B cell (primary cell): ENCODE results near the gene WDR53. TPM values are rescaled to one million over a fixed set of nuclear protein-coding genes. Genes with fewer than 3 reads are reported as not detected.

Source experiments
- ATAC-seq: fragments of 200-7000 bp; cut with Tn5 transposase; one replicate; pipeline ENCODE4 v1.10.0; 2021; ENCODE audit warnings: low read depth, mild to moderate bottlenecking, moderate number of reproducible peaks, moderate library complexity
- CTCF ChIA-PET: fragments of 350-600 bp; sonication (Branson Sonifier 250); formaldehyde crosslinking; loops from one replicate; lab custom pipeline; 2021; ENCODE audit warnings: antibody characterized with exemption, inconsistent platforms; lab: Charles Lee
- POLR2A ChIA-PET: fragments of 350-600 bp; sonication (Branson Sonifier 250); formaldehyde crosslinking; loops from one replicate; lab custom pipeline; 2021; ENCODE audit warnings: antibody characterized with exemption; lab: Charles Lee
- DNase-seq: peaks from one replicate; pipeline ENCODE4 v3.0.0; 2013
- H2AFZ ChIP-seq: 2 replicates; pipeline ENCODE4 v1.6.1; 2012; ENCODE audit warnings: mild to moderate bottlenecking, low read depth, low read length; ENCODE audit not compliant: insufficient read depth, poor library complexity, severe bottlenecking
- H3K27ac ChIP-seq, 2 donors: 1 replicate in 1 of 2; 2 replicates in 1 of 2; pipeline ENCODE4 v1.5.1; 2012 to 2013; ENCODE audit warnings: low read length in 2 of 2, mild to moderate bottlenecking in 2 of 2, moderate library complexity in 1 of 2
- H3K27me3 ChIP-seq, 4 experiments: fragments of 200-600 bp in 1 of 4; sonication (generic) in 1 of 4; replicated peaks in 1 of 4; 1 replicate in 2 of 4; 2 replicates in 2 of 4; pipeline versions ENCODE4 v1.6.1 to v1.7.0; 2013 to 2016; ENCODE audit warnings: low read length in 3 of 4, mild to moderate bottlenecking in 2 of 4, mixed read lengths in 1 of 4, moderate library complexity in 1 of 4; ENCODE audit not compliant: insufficient read depth in 4 of 4, control insufficient read depth in 3 of 4; ENCODE audit errors: control extremely low read depth in 1 of 4
- H3K36me3 ChIP-seq, 2 experiments: replicated peaks in 1 of 2; 1 replicate in 1 of 2; 2 replicates in 1 of 2; pipeline versions ENCODE4 v1.6.1 to v1.7.1; 2013; ENCODE audit warnings: low read length in 1 of 2; ENCODE audit not compliant: insufficient read depth in 2 of 2, control insufficient read depth in 1 of 2; ENCODE audit errors: control extremely low read depth in 1 of 2, extremely low read depth in 1 of 2
- H3K4me1 ChIP-seq, 2 donors: fragments of 200-600 bp in 1 of 2; sonication (generic) in 1 of 2; 1 replicate in 1 of 2; 2 replicates in 1 of 2; pipeline versions ENCODE4 v1.5.1 to v1.6.1; 2013 to 2017; ENCODE audit warnings: low read length in 2 of 2; ENCODE audit not compliant: control insufficient read depth in 2 of 2, insufficient read depth in 2 of 2
- H3K4me2 ChIP-seq: replicated peaks from 2 replicates; pipeline ENCODE3; 2012; ENCODE audit warnings: mild to moderate bottlenecking, low read depth, low read length; ENCODE audit not compliant: poor library complexity, severe bottlenecking
- H3K4me3 ChIP-seq, 5 experiments: fragments of 200-600 bp in 1 of 5; sonication (generic) in 1 of 5; 1 replicate in 3 of 5; 2 replicates in 2 of 5; pipeline versions ENCODE4 v1.5.1 to v1.7.0; 2011 to 2016; ENCODE audit warnings: low read length in 4 of 5, mild to moderate bottlenecking in 4 of 5, low read depth in 2 of 5, control low read depth in 1 of 5, moderate library complexity in 1 of 5; ENCODE audit not compliant: insufficient read depth in 1 of 5; ENCODE audit errors: control extremely low read depth in 1 of 5, extremely low read depth in 1 of 5
- H3K79me2 ChIP-seq: fragments of 200-600 bp; sonication (generic); one replicate; pipeline ENCODE4 v1.6.0; 2016; ENCODE audit warnings: low read length; ENCODE audit not compliant: control insufficient read depth, insufficient read depth
- H3K9ac ChIP-seq: fragments of 200-600 bp; sonication (generic); 2 replicates; pipeline ENCODE4 v1.6.1; 2017; ENCODE audit warnings: mild to moderate bottlenecking, low read length, moderate library complexity
- H3K9me3 ChIP-seq, 3 donors: one replicate each; pipeline versions ENCODE4 v1.6.1 to v1.7.1; 2013; ENCODE audit warnings: low read length in 2 of 3; ENCODE audit not compliant: control insufficient read depth in 2 of 3, insufficient read depth in 1 of 3; ENCODE audit errors: control extremely low read depth in 1 of 3
- H4K20me1 ChIP-seq: 2 replicates; pipeline ENCODE4 v1.6.0; 2012; ENCODE audit warnings: mild to moderate bottlenecking, low read length; ENCODE audit not compliant: insufficient read depth, control insufficient read depth, poor library complexity, severe bottlenecking
- H3K27ac Mint-ChIP-seq: one replicate; pipeline ENCODE4 v1.8.0; 2021; ENCODE audit warnings: mixed read lengths
- H3K27me3 Mint-ChIP-seq: one replicate; pipeline ENCODE4 v1.8.0; 2021; ENCODE audit warnings: mixed read lengths
- H3K4me1 Mint-ChIP-seq: one replicate; pipeline ENCODE4 v1.8.0; 2021; ENCODE audit warnings: mixed read lengths
- H3K4me3 Mint-ChIP-seq: one replicate; pipeline ENCODE4 v1.8.0; 2021; ENCODE audit warnings: mixed read lengths
- H3K9me3 Mint-ChIP-seq: one replicate; pipeline ENCODE4 v1.8.0; 2022; ENCODE audit warnings: mixed read lengths; ENCODE audit not compliant: insufficient read depth
- EZH2 ChIP-seq: IDR thresholded peaks from 2 replicates; pipeline ENCODE4 v1.6.1; 2012; ENCODE audit warnings: borderline replicate concordance, low read depth, mild to moderate bottlenecking, moderate library complexity, low read length; ENCODE audit not compliant: insufficient read depth, poor library complexity, severe bottlenecking
- WGBS: methylation state at CpG from one replicate; pipeline ENCODE4 v1.1.5; 2013; ENCODE audit warnings: missing lambda C conversion rate; ENCODE audit not compliant: insufficient coverage; 5-methylcytosine and 5-hydroxymethylcytosine counted together
- intact Hi-C: fragments of 100-400 bp; cut with micrococcal nuclease; formaldehyde crosslinking; loops from one replicate; pipeline ENCODE4 v1.10.0; 2022
- polyA plus RNA-seq: library from polyadenylated mRNA; depleted of rRNA; stranded (reverse); fragments of >200 nt; gene quantifications from 2 replicates; pipeline ENCODE4 v1.2.3, GENCODE V29; 2012
- total RNA-seq, 2 donors: library from RNA; stranded (reverse); fragments of 120-200 nt in 1 of 2; gene quantifications; 1 replicate in 1 of 2; 2 replicates in 1 of 2; pipeline versions ENCODE4 v1.2.3 to v1.2.4, GENCODE V29; 2013 to 2022
- TF ChIP-seq, protein P1 (sequence below): fragments of 200-600 bp; IDR thresholded peaks from one replicate; pipeline ENCODE4 v1.8.0; 2022; ENCODE audit warnings: antibody characterized with exemption, mild to moderate bottlenecking

WDR53 gene
- total and polyA plus RNA-seq, 2 donors (not counting 1 experiment from before 2014, with no cell fraction given), result 8.2 to 18.2 TPM

DNA sequence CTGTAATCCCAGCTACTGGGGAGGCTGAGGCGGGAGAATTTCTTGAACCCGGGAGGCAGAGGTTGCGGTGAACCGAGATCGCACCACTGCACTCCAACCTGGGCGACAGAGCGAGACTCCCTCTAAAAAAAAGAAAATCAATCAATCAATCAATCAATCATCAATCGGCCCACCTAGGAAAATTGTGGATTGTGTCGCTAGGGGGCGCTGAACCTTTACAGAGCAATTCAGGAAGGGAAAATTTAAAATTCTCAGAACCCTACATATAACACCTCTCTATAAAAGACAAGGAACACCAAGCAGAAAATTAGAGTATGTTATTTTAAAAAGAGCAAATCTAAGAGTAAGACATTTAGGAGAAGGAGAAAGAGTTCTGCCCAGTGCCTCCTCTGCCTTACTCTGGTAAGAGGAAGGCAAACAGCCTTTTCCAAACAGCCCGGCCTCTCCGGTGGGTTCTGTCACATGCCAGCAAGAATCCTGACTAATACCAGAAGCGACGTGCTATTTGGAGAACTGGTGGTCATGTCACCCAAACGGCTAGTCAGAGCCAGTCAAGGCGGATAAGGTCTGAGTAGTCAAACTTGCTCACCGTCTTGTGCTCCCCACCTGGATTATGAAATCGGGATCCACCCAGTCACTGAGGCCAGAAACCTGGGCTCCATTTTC is 30.9 kb downstream of the WDR53 start:
- Mint-ChIP-seq H3K4me3 (no peak overlapping the region), H3K27ac (no peak overlapping the region), H3K4me1 (no peaks in the 10 kb centered on the region), H3K9me3 (no peaks in the 10 kb centered on the region), H3K27me3 (peaks cover 4% of the 10 kb centered on the region)
- CTCF ChIA-PET, result interaction anchor here (0.6 to 3.0 kb wide), 7 partner anchors 9 to 434 kb away, joined by 3 to 9 read pairs (median 4); no protein-coding TSS in a partner anchor
- H3K27ac ChIP-seq, result no peak overlapping the region
- no peak overlapping the region for H3K9ac ChIP-seq
- H4K20me1 ChIP-seq, result no peaks in the 10 kb centered on the region
- DNase-seq (peak; percentile 69), ATAC-seq (no peak)
- intact Hi-C loops, result loop anchor here (1.0 kb wide), 1 partner anchor 31 kb away; the partner anchor contains the start of genes FBXO45 and WDR53
- H3K4me1 ChIP-seq, result no peaks in the 10 kb centered on the region
- no peaks in the 10 kb centered on the region for H3K27me3 ChIP-seq
- no peak for TF ChIP-seq EZH2
- TF ChIP-seq, protein P1, sequence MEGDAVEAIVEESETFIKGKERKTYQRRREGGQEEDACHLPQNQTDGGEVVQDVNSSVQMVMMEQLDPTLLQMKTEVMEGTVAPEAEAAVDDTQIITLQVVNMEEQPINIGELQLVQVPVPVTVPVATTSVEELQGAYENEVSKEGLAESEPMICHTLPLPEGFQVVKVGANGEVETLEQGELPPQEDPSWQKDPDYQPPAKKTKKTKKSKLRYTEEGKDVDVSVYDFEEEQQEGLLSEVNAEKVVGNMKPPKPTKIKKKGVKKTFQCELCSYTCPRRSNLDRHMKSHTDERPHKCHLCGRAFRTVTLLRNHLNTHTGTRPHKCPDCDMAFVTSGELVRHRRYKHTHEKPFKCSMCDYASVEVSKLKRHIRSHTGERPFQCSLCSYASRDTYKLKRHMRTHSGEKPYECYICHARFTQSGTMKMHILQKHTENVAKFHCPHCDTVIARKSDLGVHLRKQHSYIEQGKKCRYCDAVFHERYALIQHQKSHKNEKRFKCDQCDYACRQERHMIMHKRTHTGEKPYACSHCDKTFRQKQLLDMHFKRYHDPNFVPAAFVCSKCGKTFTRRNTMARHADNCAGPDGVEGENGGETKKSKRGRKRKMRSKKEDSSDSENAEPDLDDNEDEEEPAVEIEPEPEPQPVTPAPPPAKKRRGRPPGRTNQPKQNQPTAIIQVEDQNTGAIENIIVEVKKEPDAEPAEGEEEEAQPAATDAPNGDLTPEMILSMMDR, result peak; percentile 86
- no peak overlapping the region for H3K4me2 ChIP-seq
- WGBS, result 69% methylated on average over 13 of the region's 18 CpGs
- POLR2A ChIA-PET, result no interaction called here
- no peak overlapping the region for H2AFZ ChIP-seq
- H3K4me3 ChIP-seq, result no peak overlapping the region
- H3K36me3 ChIP-seq, result no peaks in the 10 kb centered on the region
- no peaks in the 10 kb centered on the region for H3K79me2 ChIP-seq
- H3K9me3 ChIP-seq, result no peaks in the 10 kb centered on the region

DNA sequence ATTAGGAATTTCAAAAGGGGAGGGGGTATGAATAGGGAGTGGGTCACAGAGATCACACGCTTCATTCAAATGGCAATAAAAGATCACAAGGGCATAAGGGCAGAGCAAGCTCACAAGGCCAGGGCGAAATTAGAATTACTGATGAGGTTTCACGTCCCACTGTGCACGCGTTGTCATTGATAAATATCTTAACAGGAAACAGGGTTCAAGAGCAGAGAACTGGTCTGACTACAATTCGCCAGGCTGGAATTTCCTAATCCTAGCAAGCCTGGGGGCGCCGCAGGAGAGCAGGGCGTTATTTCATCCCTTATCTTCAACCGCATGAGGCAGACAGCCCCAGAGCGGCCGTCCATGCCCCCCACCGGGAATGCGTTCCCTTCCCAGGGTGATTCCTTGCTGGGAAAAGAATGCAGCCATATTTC is 35.1 kb downstream of the WDR53 start:
- Histone ChIP-seq H2AFZ (no peak overlapping the region), H3K9ac (no peak overlapping the region), H3K27ac (no peak overlapping the region), H3K9me3 (peaks cover 0 to 15% (median 0%) of the 10 kb centered on the region in 3 donors), H3K4me2 (no peak overlapping the region), H3K79me2 (no peaks in the 10 kb centered on the region), H4K20me1 (no peaks in the 10 kb centered on the region), H3K4me3 (no peak overlapping the region), H3K36me3 (no peaks in the 10 kb centered on the region), H3K4me1 (peaks cover 6 to 8% of the 10 kb centered on the region in 2 donors), H3K27me3 (peaks cover 0 to 2% (median 0%) of the 10 kb centered on the region in 4 experiments)
- peaks cover 6% of the 10 kb centered on the region for H3K27me3 Mint-ChIP-seq
- ChIA-PET CTCF (no interaction called here), POLR2A (no interaction called here)
- TF ChIP-seq, protein P1, result no peak
- no peak for TF ChIP-seq EZH2
- ATAC-seq, result no peak
- no peaks in the 10 kb centered on the region for H3K9me3 Mint-ChIP-seq
- intact Hi-C loops, result no loop called here
- H3K4me1 Mint-ChIP-seq, result peaks cover 2% of the 10 kb centered on the region
- DNase-seq, result no peak
- H3K27ac Mint-ChIP-seq, result no peak overlapping the region
- H3K4me3 Mint-ChIP-seq, result no peak overlapping the region
- 88% methylated on average over 14 of the region's 14 CpGs for WGBS
